ENCODE results near the gene CUEDC2. TPM values are rescaled to one million over a fixed set of nuclear protein-coding genes. Genes with fewer than 3 reads are reported as not detected.

Gene CUEDC2
- total and polyA plus RNA-seq, 10 of the 15 experiments (the other 5 are each of a cell fraction or from before 2014, with no cell fraction given), result 20.4 to 121 (median 75.0) TPM

DNA sequence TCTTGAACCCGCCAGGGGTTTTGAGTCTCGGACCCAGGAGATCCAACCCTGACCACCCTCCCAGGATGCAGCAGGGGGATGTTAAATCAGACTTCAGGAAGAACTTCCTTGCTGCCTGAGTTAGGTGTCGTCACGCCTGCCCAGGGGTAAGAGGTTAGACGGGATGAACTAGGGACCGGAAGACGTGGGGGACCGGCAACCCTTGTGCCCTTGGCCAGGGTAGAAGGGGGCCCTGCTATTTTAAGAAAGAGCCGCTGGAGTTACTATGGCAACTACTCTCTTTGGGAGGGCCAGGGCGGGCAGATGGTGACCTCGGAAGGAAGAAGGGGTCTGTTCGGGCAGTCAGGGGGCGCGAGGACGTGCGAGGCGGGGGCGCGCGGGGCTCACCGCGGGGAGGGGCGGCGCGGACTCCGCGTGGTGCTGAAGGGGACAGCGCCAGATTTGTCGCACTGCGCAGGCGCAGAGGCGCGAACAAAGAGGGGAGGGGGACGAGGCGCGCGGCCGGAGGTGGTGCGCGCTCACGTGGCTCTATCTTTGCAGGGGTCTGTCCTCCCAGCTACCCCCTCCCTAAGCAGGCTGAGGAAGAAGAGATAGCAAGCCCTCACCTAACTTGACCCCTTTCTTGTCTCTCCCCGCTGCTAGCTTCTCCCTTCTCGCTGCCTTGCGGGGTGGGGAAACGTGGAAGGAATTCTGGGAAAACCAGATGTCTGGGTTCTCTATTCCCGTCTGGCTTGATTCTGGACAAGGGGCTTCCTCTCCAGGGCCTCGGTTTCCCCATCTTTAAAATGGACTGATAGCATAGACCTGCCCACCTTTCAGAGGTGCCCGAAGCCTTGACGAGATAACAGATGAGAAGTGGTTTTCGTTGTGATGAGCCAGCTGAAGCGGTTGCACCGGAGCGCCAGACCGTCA is 12.8 kb downstream of the CUEDC2 start (continued):
- TF ChIP-seq CBFB (IDR thresholded peaks at IDR 0.05; ENCODE audit: low read depth) (no peak), SMAD1 (IDR thresholded peaks at IDR 0.05; ENCODE audit: low read depth, partially characterized antibody) (no peak), RCOR1 (conservative IDR thresholded peaks at IDR 0.05; ENCODE audit: low read depth, low read length) (no peak), YBX1 (IDR thresholded peaks at IDR 0.05) (no peak), SP1 (IDR thresholded peaks at IDR 0.05; ENCODE audit: low read depth, low read length) (no peak), MYC (IDR thresholded peaks at IDR 0.05; ENCODE audit: insufficient read depth, insufficient read length, insufficient replicate concordance, low read length, severe bottlenecking) (no peak), PAX8 (IDR thresholded peaks at IDR 0.05) (no peak), ZNF207 (IDR thresholded peaks at IDR 0.05; ENCODE audit: borderline replicate concordance) (no peak), NR2C2 (IDR thresholded peaks at IDR 0.05; ENCODE audit: borderline replicate concordance, control insufficient read depth, insufficient read length, low read depth) (no peak), NFYA (IDR thresholded peaks at IDR 0.05; ENCODE audit: borderline replicate concordance, low read depth, low read length) (no peak), CHD2 (IDR thresholded peaks at IDR 0.05; ENCODE audit: borderline replicate concordance, low read depth, low read length) (no peak)
- TF ChIP-seq, protein P1, sequence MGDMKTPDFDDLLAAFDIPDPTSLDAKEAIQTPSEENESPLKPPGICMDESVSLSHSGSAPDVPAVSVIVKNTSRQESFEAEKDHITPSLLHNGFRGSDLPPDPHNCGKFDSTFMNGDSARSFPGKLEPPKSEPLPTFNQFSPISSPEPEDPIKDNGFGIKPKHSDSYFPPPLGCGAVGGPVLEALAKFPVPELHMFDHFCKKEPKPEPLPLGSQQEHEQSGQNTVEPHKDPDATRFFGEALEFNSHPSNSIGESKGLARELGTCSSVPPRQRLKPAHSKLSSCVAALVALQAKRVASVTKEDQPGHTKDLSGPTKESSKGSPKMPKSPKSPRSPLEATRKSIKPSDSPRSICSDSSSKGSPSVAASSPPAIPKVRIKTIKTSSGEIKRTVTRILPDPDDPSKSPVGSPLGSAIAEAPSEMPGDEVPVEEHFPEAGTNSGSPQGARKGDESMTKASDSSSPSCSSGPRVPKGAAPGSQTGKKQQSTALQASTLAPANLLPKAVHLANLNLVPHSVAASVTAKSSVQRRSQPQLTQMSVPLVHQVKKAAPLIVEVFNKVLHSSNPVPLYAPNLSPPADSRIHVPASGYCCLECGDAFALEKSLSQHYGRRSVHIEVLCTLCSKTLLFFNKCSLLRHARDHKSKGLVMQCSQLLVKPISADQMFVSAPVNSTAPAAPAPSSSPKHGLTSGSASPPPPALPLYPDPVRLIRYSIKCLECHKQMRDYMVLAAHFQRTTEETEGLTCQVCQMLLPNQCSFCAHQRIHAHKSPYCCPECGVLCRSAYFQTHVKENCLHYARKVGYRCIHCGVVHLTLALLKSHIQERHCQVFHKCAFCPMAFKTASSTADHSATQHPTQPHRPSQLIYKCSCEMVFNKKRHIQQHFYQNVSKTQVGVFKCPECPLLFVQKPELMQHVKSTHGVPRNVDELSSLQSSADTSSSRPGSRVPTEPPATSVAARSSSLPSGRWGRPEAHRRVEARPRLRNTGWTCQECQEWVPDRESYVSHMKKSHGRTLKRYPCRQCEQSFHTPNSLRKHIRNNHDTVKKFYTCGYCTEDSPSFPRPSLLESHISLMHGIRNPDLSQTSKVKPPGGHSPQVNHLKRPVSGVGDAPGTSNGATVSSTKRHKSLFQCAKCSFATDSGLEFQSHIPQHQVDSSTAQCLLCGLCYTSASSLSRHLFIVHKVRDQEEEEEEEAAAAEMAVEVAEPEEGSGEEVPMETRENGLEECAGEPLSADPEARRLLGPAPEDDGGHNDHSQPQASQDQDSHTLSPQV (IDR thresholded peaks at IDR 0.05), result no peak
- TF ChIP-seq, protein P2, sequence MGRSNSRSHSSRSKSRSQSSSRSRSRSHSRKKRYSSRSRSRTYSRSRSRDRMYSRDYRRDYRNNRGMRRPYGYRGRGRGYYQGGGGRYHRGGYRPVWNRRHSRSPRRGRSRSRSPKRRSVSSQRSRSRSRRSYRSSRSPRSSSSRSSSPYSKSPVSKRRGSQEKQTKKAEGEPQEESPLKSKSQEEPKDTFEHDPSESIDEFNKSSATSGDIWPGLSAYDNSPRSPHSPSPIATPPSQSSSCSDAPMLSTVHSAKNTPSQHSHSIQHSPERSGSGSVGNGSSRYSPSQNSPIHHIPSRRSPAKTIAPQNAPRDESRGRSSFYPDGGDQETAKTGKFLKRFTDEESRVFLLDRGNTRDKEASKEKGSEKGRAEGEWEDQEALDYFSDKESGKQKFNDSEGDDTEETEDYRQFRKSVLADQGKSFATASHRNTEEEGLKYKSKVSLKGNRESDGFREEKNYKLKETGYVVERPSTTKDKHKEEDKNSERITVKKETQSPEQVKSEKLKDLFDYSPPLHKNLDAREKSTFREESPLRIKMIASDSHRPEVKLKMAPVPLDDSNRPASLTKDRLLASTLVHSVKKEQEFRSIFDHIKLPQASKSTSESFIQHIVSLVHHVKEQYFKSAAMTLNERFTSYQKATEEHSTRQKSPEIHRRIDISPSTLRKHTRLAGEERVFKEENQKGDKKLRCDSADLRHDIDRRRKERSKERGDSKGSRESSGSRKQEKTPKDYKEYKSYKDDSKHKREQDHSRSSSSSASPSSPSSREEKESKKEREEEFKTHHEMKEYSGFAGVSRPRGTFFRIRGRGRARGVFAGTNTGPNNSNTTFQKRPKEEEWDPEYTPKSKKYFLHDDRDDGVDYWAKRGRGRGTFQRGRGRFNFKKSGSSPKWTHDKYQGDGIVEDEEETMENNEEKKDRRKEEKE (IDR thresholded peaks at IDR 0.05), result no peak
- TF ChIP-seq, protein P3, sequence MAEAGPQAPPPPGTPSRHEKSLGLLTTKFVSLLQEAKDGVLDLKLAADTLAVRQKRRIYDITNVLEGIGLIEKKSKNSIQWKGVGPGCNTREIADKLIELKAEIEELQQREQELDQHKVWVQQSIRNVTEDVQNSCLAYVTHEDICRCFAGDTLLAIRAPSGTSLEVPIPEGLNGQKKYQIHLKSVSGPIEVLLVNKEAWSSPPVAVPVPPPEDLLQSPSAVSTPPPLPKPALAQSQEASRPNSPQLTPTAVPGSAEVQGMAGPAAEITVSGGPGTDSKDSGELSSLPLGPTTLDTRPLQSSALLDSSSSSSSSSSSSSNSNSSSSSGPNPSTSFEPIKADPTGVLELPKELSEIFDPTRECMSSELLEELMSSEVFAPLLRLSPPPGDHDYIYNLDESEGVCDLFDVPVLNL (IDR thresholded peaks at IDR 0.05; ENCODE audit: low read depth, low read length), result no peak
